Nephron progenitor cell (in vitro differentiated cells): ENCODE data around the gene ROR1.
"Not testable (repeated sequence)": the region's sequence is repeated elsewhere in the genome, so short reads cannot be mapped to it uniquely, and the experiment has no call there.

Experiments
- DNase-seq: peaks from one replicate; pipeline ENCODE4 v3.0.0; 2021
- H3K27ac Mint-ChIP-seq: 2 replicates; pipeline ENCODE4 v1.8.0; 2021; ENCODE audit warnings: mild to moderate bottlenecking, moderate library complexity, mixed read lengths
- H3K27me3 Mint-ChIP-seq: 2 replicates; pipeline ENCODE4 v1.8.0; 2021; ENCODE audit warnings: mild to moderate bottlenecking, low read depth, mixed read lengths; ENCODE audit not compliant: poor library complexity
- H3K36me3 Mint-ChIP-seq: 2 replicates; pipeline ENCODE4 v1.8.0; 2021; ENCODE audit warnings: low read depth, mixed read lengths
- H3K4me1 Mint-ChIP-seq: 2 replicates; pipeline ENCODE4 v1.8.0; 2021; ENCODE audit warnings: mixed read lengths
- H3K4me3 Mint-ChIP-seq: 2 replicates; pipeline ENCODE4 v1.8.0; 2021; ENCODE audit warnings: mild to moderate bottlenecking, moderate library complexity, mixed read lengths
- H3K9me3 Mint-ChIP-seq: 2 replicates; pipeline ENCODE4 v1.8.0; 2021; ENCODE audit warnings: mild to moderate bottlenecking, moderate library complexity, mixed read lengths
- TF ChIP-seq, protein P1 (sequence below): fragments of 200-600 bp; sonication (generic); IDR thresholded peaks from 2 replicates; pipeline ENCODE4 v1.5.0; 2021; ENCODE audit warnings: antibody characterized with exemption

The ROR1 gene

DNA sequence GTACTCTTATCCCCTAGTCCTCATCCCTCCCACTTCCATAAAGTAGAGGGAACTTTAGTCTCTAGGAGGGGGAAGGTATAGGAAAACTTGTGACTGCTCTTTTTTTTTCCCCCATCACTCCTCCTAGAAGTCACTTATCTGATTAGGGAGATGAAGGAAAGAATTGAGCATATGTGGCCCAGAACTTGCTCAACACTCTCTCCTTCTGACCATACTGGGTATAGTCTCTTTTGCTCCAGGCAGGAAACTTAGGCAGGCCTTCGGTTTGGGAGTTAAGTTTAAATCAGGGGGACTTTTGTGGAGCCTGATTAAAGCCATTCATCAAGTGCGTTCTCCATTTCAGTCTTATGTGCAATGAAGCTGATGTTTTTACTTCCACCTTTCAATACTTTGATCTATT, 435.4 kb downstream of the ROR1 start:
- Mint-ChIP-seq H3K36me3 (no peaks in the 10 kb centered on the region), H3K9me3 (no peaks in the 10 kb centered on the region), H3K27ac (no peak overlapping the region), H3K27me3 (peaks cover 3% of the 10 kb centered on the region), H3K4me3 (no peak overlapping the region), H3K4me1 (peaks cover 7% of the 10 kb centered on the region)
- TF ChIP-seq, protein P1, sequence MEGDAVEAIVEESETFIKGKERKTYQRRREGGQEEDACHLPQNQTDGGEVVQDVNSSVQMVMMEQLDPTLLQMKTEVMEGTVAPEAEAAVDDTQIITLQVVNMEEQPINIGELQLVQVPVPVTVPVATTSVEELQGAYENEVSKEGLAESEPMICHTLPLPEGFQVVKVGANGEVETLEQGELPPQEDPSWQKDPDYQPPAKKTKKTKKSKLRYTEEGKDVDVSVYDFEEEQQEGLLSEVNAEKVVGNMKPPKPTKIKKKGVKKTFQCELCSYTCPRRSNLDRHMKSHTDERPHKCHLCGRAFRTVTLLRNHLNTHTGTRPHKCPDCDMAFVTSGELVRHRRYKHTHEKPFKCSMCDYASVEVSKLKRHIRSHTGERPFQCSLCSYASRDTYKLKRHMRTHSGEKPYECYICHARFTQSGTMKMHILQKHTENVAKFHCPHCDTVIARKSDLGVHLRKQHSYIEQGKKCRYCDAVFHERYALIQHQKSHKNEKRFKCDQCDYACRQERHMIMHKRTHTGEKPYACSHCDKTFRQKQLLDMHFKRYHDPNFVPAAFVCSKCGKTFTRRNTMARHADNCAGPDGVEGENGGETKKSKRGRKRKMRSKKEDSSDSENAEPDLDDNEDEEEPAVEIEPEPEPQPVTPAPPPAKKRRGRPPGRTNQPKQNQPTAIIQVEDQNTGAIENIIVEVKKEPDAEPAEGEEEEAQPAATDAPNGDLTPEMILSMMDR: no peak
- no peak for DNase-seq

DNA sequence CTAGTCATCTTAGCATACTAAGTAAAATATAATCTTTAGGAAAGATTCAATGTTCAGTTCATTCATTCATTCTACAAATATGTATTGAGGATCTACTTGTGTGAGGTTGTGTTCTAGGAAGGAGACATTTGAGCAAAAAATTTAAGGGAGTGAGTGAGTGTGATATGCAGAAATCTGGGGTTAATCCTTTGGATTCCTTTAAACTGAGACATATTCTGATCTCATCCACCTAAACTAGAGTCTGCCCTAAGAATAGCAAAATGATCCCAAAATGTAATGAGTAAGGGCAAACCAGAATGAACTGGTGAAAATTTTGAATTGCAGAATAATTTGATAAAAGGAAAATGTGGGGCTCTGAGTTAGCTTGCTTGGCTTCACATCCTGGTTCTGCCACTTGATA, 438.2 kb downstream of the ROR1 start:
- Mint-ChIP-seq H3K4me1 (peaks cover 7% of the 10 kb centered on the region), H3K27me3 (peaks cover 3% of the 10 kb centered on the region), H3K27ac (no peak overlapping the region), H3K9me3 (no peaks in the 10 kb centered on the region), H3K36me3 (no peaks in the 10 kb centered on the region), H3K4me3 (no peak overlapping the region)
- TF ChIP-seq, protein P1: no peak
- DNase-seq: no peak

DNA sequence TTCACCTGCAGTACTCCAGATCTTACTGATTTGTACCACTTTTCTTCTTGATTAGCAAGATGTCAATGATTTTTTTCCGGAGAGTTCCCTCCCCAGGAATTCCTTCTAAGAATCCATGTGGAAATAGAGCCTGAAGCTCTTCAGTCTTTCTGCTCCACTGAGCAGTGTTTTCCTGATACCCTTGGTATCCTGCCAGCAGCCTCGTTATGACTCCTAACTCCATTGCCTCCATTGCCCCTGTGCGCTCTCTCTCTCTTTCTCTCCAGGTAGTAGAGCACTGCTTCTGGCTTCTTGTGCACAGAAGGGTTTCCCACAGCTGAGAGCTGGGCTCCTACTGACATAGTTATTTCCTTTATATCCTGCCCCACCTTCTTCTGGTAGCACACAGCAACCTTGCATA, 441.8 kb downstream of the ROR1 start:
- Mint-ChIP-seq H3K9me3 (peaks cover 4% of the 10 kb centered on the region), H3K27me3 (peaks cover 13% of the 10 kb centered on the region), H3K36me3 (no peaks in the 10 kb centered on the region), H3K4me1 (peaks cover 7% of the 10 kb centered on the region), H3K27ac (no peak overlapping the region), H3K4me3 (no peak overlapping the region)
- TF ChIP-seq, protein P1: no peak
- no peak for DNase-seq

DNA sequence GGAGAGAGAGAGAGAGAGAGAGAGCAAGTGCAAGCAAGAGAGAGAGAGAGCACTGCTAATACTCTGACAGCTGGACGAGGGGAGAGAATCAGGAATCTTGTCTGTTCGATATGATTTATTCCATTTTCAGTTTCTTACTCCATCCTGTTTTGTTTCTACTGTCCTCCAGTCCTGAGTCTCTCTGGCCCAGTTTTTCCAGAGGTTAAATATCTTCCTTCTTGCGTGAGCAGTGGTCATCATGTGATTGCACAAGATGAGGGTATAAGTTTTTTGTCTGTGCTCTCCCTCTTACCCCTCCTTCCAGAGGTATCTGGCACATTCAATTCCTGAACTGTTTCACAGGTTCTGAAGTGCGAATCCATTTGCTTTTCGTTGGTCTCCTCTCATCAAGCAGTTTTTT, 446.4 kb downstream of the ROR1 start:
- Mint-ChIP-seq H3K36me3 (no peaks in the 10 kb centered on the region), H3K4me3 (no peak overlapping the region), H3K4me1 (no peaks in the 10 kb centered on the region), H3K9me3 (peaks cover 4% of the 10 kb centered on the region), H3K27ac (no peak overlapping the region), H3K27me3 (peaks cover 14% of the 10 kb centered on the region)
- no peak for DNase-seq
- TF ChIP-seq, protein P1: no peak

DNA sequence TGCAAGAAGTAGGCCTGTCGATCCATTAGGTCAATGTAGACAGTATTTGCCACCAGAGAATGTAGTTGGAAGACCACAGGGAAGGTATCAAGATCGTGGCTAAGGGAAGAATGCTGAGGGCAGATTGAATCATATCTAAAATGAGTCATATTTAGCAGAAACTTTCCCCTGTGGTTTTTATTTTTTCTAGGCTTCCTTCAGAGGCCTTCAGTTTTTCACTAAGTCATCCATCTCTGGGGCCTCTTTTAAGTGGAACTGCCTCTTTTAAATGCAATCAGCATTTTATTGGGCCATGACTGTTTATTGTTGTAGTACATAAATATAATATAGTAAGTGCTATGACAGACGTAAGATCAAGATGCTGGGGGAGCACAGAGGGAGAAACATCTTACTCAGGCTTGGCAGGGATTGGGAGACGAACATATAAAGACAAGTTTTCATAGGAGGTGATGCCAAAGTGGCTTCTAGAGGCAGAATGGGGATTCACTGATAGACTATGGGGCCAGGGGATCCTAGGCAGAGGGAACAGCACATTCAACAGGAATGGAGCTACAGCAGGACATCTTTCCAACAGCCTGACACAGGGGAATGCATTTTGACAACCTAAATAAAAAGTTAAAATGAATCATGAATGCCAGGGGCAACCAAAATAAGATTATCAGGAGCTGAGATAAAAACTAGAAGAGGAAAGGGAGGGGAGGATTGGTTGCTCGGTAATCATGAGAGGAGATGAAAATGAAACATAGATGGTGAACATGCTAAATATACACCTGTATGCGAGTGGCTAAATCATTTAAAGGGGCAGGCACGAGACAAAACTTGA, 449.7 kb downstream of the ROR1 start:
- no peaks in the 10 kb centered on the region for H3K4me1 Mint-ChIP-seq
- H3K27me3 Mint-ChIP-seq: peaks cover 17% of the 10 kb centered on the region
- DNase-seq: no peak
- H3K9me3 Mint-ChIP-seq: peaks cover 4% of the 10 kb centered on the region
- no peak overlapping the region for H3K4me3 Mint-ChIP-seq
- TF ChIP-seq, protein P1: no peak
- H3K27ac Mint-ChIP-seq: no peak overlapping the region
- H3K36me3 Mint-ChIP-seq: no peaks in the 10 kb centered on the region

DNA sequence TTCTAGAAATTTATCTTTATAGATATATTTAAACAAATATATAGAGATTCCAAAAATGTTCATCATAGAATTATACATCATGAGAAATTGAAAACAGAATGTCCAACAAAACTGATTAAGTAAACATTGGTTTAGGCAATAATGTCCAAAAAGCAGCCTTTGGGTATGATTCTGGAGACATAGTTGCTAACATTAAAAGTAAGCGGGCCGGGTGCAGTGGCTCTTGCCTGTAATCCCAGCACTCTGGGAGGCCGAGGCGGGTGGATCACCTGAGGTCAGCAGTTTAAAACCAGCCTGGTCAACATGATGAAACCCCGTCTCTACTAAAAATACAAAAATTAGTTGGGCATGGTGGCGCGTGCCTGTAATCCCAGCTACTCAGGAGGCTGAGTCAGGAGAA, 450.4 kb downstream of the ROR1 start:
- not testable (repeated sequence) for H3K27ac Mint-ChIP-seq, H3K4me1 Mint-ChIP-seq, DNase-seq, H3K9me3 Mint-ChIP-seq, H3K4me3 Mint-ChIP-seq, H3K36me3 Mint-ChIP-seq
- peaks cover 15% of the 10 kb centered on the region for H3K27me3 Mint-ChIP-seq
